GM21381 (cell line): ENCODE results near the gene GKN1.
"Not testable (repeated sequence)": the region's sequence is repeated elsewhere in the genome, so short reads cannot be mapped to it uniquely, and the experiment has no call there.

Experiments
- ATAC-seq: cut with Tn5 transposase; IDR thresholded peaks from one replicate; pipeline ENCODE4 v1.9.1; 2021; ENCODE audit warnings: mild to moderate bottlenecking, moderate library complexity; ENCODE audit not compliant: unreplicated experiment

GKN1 gene

GRCh38 chr2:68955432-68955831 is 19.0 kb upstream of the GKN1 start:
- ATAC-seq: not testable (repeated sequence)

GRCh38 chr2:68959001-68959400 is 15.4 kb upstream of the GKN1 start:
- no peak for ATAC-seq

DNA sequence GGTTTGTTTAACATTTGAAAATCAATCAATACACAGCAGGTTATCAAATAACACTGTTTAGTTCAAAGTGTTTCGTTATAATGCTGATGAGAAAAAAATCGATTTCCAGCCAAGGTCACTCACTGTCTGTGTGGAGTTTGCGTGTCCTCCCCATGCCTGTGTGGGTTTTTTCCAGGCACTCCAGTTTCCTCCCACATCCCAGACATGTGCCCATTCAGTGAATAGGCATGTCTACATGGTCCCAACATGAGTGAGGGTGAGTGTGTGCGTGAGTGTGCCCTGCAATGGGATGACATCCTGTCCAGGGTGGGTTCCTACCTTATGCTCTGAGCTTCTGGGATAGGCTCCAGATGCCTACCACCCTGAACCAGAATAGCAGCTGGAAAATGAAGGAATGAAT is 13.1 kb upstream of the GKN1 start:
- no peak for ATAC-seq

DNA sequence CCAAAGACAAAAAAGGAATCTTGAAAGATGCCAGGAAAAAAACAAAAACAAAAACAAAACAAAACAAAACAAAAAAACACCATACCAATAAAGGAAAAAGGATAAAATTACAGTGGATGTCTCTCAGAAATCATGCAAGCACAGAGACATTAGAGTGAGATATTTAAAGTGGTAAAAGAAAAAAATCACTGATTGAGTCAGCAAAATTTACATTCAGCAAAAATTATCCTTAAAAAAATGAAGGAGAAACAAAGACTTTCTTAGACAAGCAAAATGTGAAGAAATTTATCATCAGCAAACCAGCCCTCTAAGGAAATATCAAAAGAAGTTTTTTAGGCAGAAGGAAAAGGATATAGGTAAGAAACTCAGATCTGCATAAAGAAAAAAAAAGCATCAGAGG is 10.2 kb upstream of the GKN1 start:
- ATAC-seq: no peak

DNA sequence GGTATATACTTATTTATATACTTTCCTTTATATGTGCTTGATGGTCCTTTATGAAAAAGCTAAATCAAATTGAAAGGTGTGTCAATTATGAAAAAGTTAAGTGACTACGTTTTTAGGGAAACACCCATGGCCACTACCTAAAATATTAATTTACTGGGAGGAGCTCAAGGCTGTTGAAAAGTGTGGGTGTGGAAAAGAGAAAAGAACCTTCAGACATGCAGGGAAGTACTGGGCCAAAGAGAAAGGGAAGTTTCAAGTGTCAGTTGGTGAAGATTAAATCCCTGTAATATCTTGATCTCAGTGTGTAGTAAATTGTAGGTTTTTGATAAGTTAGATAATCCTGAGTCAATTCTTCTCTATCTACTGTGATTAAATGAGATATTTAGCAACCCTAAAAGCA is 6.2 kb upstream of the GKN1 start:
- ATAC-seq: no peak

- no peak for ATAC-seq
These were observed 4.5 kb upstream of the GKN1 start for GRCh38 chr2:68969736-68970490.

DNA sequence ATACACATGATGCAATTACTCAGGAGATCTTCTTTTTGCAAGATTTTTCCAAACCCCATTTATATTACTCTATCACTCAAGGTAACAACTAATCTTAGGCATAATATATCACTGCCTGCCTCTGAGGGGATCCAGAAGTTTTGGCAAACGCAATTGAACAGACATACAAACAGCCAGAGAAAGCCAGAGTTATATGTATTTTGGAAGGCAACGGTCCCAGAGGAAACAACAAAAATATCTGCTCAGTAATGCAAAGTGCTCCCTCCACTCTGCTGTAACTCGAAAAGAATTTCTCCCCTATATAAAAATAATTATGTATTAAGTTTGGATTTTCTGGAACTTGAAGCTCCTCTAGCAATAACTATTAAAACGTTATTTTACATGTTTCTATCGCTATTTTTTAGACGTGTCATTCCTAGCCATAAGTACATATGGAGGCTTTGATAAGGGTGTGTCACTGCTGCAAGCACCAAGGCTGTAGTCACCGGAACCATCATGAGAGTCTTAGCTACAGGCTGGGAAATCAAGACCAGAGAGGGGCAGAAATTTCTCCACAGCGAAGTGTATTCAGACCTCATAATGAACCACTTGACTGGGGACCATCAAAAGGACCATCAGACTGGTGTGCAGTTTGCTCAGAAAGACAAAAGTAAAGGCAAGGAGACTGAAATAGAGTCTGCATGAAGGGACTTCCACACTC is 3.7 kb upstream of the GKN1 start:
- ATAC-seq: no peak

DNA sequence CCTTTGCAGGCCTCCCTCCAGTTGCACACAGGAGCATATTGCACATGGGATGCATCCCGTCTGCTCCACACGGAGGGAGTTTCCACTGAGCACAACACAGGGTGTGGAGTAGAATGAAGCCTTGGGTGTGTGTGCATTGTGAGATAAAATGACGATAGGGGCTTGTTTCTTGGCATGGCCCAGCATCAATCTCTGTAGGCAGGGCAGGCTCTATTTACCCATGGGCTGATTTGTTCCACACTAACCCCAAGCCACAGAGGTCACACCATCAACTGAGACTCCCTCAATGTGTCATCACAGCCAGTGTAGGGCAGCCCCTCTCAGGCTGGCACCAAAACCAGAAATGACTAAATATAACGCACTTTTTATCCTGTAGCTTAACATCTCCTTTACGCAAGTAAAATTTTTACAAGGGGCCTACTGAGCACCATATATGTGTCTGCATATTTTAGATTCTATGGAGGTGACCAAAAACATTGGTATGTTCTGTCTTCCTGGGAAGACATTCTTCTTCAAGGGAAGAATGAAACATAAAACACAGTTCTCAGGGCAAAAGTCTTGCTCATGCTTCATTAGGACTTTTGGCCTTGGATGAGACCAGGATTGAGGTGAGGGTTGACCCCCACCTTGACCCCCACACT is 2.7 kb upstream of the GKN1 start:
- ATAC-seq: no peak

GRCh38 chr2:68974946-68975665 is 670 bp downstream of the GKN1 start:
- ATAC-seq: no peak

DNA sequence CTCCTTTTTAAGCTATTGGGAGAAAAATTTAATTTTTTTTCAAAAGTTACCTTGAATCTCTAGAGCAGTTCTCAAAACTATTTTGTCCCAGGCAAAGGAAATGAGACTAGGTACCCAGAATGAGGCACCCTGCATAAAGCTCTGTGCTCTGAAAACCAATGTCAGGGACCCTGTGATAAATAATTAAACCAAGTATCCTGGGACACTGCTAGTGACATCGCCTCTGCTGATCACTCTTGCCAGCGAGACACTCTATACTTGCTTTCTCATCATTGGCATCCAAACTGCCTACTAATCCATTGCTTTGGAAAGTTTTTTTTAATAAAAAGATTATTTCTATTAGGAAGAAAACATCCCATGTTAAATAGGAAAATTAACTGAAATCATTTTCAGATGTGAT is 1.4 kb downstream of the GKN1 start:
- ATAC-seq: no peak

DNA sequence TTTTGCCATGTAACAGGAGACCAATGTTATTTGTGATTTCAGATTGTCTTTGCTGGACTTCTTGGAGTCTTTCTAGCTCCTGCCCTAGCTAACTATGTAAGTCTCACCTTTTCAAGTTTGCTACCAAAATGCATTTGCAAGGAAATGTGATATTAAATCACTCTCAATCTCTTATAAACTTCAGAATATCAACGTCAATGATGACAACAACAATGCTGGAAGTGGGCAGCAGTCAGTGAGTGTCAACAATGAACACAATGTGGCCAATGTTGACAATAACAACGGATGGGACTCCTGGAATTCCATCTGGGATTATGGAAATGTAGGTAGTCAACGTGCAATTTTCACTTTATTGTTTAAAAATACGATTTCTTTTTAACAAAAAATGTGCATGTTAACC is 3.0 kb downstream of the GKN1 start:
- no peak for ATAC-seq

- no peak for ATAC-seq
These were observed 3.7 kb downstream of the GKN1 start for GRCh38 chr2:68978098-68978497.

DNA sequence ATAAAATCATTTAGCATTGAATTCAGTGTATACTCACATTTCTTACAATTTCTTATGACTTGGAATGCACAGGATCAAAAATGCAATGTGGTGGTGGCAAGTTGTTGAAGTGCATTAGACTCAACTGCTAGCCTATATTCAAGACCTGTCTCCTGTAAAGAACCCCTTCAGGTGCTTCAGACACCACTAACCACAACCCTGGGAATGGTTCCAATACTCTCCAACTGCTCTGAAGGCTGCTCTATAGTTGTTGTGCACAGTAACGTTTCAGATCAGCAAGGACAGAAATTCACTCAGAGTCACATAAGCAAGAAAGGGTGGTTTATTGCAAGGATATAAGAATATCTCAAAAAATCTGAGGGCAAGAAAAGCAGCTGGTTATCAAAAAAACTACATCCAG is 6.5 kb downstream of the GKN1 start:
- ATAC-seq: no peak

GRCh38 chr2:68987021-68987503 is 12.6 kb downstream of the GKN1 start:
- no peak for ATAC-seq

DNA sequence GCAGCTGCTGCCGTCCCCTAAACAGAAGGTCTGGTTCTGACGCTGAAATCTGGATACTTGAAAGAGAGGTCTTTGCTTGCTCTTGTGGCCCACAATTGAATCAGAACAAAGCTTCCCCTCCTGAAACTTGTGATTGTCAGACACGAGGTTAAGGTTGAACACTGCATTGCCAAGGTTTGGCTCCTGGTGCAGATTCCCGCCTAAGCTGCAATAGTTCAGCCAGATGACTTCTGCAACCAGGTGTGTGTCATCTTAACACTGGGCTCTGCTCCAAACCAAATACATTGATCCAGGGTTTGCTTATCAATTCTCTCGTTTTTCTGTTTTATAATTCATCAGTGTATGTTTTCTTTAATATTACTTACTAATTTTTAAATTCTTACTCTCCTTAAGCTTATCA is 14.6 kb downstream of the GKN1 start:
- no peak for ATAC-seq

DNA sequence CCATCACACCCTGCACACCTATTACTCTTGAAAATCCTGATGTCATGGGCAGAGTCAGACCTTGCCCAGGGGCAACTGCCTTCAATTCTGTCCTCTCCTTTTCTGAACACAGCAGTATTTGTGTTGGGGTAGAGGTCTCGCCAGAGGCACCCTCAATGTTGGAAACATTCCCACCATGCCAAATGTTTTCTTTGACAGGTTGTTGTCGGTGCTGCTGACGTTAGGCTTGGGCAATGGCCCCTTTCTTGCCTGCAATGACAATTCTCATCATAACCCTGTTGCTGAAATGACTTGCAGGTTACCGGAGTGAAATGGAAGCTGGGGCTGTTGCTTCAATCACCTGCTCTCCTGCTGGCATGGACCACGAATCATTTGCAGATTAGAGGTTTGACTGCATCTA is 17.9 kb downstream of the GKN1 start:
- ATAC-seq: no peak

DNA sequence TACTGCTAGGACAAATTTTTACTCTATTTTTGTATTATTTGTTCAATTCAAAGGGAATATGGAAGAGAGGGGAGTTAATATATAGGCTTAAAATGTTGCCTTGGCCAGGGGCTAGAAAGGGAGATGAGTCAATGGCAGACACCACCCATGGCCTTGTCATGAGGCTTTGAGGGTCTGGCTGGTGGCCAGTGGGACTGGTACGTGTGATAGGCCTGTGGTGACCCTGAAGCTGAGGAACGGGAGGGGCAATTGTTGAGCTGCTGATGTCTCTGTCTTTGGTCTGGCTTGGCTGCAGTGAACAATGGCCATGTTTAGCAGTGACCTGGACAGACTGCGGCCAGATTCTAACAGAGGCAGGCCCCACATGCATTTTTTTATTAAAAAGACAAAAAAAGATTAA is 18.5 kb downstream of the GKN1 start:
- ATAC-seq: no peak

DNA sequence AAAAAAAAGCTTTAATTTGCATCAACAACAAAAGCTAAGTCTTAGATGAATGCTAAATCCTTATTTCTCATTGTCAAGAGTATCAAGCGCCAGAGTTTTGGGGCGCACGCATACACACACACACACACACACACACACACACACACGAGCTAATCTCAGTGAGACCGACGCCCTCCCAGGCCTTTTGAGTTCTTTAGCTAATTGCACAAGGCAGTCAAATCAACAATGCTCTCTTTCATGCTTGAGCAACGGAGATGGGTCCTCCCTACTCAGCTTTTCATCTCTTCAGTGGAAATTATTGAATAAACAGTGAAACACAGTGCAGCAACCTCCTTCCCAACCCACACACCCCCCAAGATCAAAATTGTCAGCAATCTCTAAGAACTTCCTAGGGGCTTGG is 19.2 kb downstream of the GKN1 start:
- ATAC-seq: no peak

DNA sequence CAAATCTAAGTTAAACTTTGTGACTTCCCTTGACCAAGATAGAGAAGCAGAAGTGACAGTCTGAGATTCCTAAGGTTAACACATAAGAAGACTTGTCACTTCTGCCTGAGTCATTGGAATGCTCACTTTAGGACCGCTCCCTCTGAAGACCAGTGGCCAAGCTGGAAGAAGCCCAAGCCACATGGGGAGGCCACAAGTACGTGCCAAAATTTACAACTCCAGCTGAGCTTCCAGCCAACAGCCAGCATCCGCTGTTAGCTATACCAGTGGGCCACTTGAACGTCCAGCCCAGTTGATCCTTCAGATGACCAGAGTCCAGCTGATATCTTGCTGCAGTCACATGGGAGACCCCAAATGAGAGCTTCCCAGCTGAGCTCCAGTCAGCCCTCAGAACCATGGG is 20.4 kb downstream of the GKN1 start:
- no peak for ATAC-seq

DNA sequence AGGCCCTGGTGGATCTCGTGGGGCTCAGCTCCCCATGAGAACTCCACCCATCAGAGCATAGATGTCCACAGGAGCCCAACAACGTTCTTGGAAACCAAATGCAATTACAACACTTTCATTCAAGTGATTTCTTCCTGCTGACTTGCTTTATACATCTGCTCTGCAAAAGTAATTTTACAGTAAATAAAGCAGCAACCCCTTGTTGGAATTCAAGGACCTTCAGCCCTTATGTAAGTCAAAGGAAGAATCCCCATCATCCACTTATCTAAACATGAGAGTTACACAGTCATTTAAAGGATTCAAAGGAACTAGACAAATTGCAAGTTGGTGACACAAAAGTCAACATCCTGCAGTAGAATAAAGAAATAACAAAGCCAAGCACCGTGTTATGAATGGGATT is 21.5 kb downstream of the GKN1 start:
- ATAC-seq: no peak

GRCh38 chr2:68997401-68997800 is 23.0 kb downstream of the GKN1 start:
- ATAC-seq: no peak
